GM12865 (cell line): ENCODE measurements around the gene STAC.

ENCODE experiments used
- DNase-seq: peaks from one replicate; pipeline ENCODE4 v3.0.0; 2010; ENCODE audit warnings: low read depth
- H3K4me3 ChIP-seq: 2 replicates; pipeline ENCODE4 v1.5.1; 2011; ENCODE audit warnings: mild to moderate bottlenecking, low read depth, low read length, control low read depth
- CTCF ChIP-seq: IDR thresholded peaks from 2 replicates; pipeline ENCODE4 v1.5.1; 2011; ENCODE audit warnings: low read length, control low read depth, low read depth, inconsistent platforms; ENCODE audit not compliant: insufficient read depth; ENCODE audit errors: missing control alignments

STAC gene

GRCh38 chr3:36511791-36512486 lies 131.6 kb downstream of the STAC start:
- no peak for DNase-seq
- no peak for TF ChIP-seq CTCF
- H3K4me3 ChIP-seq = no peak overlapping the region

- DNase-seq = no peak
- no peak overlapping the region for H3K4me3 ChIP-seq
- no peak for TF ChIP-seq CTCF
Observed at GRCh38 chr3:36512555-36512954, 132.3 kb downstream of the STAC start.

DNA sequence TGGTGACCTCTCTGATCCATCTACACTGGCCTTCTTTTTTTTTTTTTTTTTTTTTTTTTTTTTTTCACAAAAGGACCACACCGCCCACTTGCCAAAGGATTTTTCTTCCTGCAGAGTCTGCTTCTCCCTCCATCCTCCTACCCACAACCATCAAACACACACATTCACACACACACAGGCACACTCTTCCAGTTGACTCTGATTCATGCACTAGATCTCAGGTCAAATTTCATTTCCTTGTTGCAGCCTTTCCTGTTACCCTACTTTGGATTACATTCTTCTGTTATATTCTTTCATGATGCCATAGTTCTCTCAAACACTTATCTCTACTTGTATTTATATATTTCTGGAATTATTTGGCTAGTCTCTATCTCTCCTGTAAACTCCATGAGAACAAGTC lies 133.9 kb downstream of the STAC start:
- no peak for DNase-seq
- H3K4me3 ChIP-seq = no peak overlapping the region
- TF ChIP-seq CTCF = no peak

GRCh38 chr3:36519682-36520081 lies 139.4 kb downstream of the STAC start:
- DNase-seq = no peak
- TF ChIP-seq CTCF = no peak
- H3K4me3 ChIP-seq = no peak overlapping the region

- no peak overlapping the region for H3K4me3 ChIP-seq
- DNase-seq = no peak
- no peak for TF ChIP-seq CTCF
Observed at GRCh38 chr3:36520241-36521006, 140.1 kb downstream of the STAC start.

- TF ChIP-seq CTCF = no peak
- no peak overlapping the region for H3K4me3 ChIP-seq
- DNase-seq = no peak
Observed at GRCh38 chr3:36521007-36521379, 140.7 kb downstream of the STAC start.
